ENCODE data around the gene ASGR1.

The ASGR1 gene

DNA sequence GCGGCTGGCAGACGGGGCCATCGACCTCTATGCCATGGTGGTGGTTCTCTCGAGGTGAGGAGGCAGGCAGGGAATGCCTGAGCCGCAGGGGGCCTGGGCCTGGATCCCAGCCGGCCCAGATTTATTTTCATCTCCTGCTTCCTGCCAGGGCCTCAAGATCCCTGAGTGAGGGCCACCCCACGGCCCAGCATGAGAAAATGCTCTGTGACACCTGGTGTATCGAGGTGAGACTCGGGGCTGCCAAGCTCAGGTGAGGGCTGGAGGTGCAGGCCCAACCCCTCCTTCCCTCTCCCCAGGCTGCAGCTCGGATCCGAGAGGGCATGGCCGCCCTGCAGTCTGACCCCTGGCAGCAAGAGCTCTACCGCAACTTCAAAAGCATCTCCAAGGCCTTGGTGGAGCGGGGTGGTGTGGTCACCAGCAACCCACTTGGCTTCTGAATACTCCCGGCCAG is 45.5 kb upstream of the ASGR1 start:
- no peak overlapping the region for H2BK120ac ChIP-seq (ENCODE audit: insufficient read depth, low read length, poor library complexity)
- H3K79me2 ChIP-seq (ENCODE audit: control insufficient read depth, insufficient read depth, low read length, poor library complexity): peaks cover 10% of the 10 kb centered on the region
- H2AFZ ChIP-seq (ENCODE audit: insufficient read depth, low read length, poor library complexity): no peak overlapping the region
- no peaks in the 10 kb centered on the region for H3K9me3 ChIP-seq (ENCODE audit: insufficient read depth, low read depth, low read length)
- DNase-seq: no peak
- H3K4me3 ChIP-seq (ENCODE audit: low read depth, low read length): no peak overlapping the region
- H4K91ac ChIP-seq (ENCODE audit: low read depth, low read length): no peak overlapping the region
- no peak overlapping the region for H2AK5ac ChIP-seq (ENCODE audit: low read length)
- WGBS (ENCODE audit: extremely low coverage, insufficient coverage, insufficient read length): no CpG with 5 or more reads among the region's 15 CpGs
- no peak overlapping the region for H2BK12ac ChIP-seq (ENCODE audit: low read length)
- no peak overlapping the region for H4K8ac ChIP-seq (ENCODE audit: low read depth, low read length)
- H4K12ac ChIP-seq (ENCODE audit: low read depth, low read length): no peak overlapping the region
- H3K14ac ChIP-seq (ENCODE audit: low read length): no peak overlapping the region
- peaks cover 26 to 27% of the 10 kb centered on the region in 2 experiments for H3K4me1 ChIP-seq (ENCODE audit: control insufficient read depth in 1 of 2, insufficient read depth in 2 of 2, low read length in 2 of 2)
- peaks cover 87% of the 10 kb centered on the region in 2 experiments for H3K36me3 ChIP-seq (ENCODE audit: control insufficient read depth in 1 of 2, insufficient read depth in 2 of 2, low read length in 2 of 2)
- no peak overlapping the region for H3K23ac ChIP-seq (ENCODE audit: low read length)
- no peak overlapping the region for H3K27ac ChIP-seq (ENCODE audit: low read depth, low read length)
- H3K4ac ChIP-seq (ENCODE audit: low read depth, low read length): no peak overlapping the region
- H3K79me1 ChIP-seq (ENCODE audit: low read length): peaks cover 13% of the 10 kb centered on the region
- H3K9ac ChIP-seq (ENCODE audit: low read length): no peak overlapping the region
- no peak overlapping the region for H3K4me2 ChIP-seq (ENCODE audit: low read length)
- no peak overlapping the region for H3K18ac ChIP-seq (ENCODE audit: low read length)
- H2BK5ac ChIP-seq (ENCODE audit: low read depth, low read length, poor library complexity): no peak overlapping the region
- no peaks in the 10 kb centered on the region for H3K27me3 ChIP-seq (ENCODE audit: insufficient read depth, low read length)

DNA sequence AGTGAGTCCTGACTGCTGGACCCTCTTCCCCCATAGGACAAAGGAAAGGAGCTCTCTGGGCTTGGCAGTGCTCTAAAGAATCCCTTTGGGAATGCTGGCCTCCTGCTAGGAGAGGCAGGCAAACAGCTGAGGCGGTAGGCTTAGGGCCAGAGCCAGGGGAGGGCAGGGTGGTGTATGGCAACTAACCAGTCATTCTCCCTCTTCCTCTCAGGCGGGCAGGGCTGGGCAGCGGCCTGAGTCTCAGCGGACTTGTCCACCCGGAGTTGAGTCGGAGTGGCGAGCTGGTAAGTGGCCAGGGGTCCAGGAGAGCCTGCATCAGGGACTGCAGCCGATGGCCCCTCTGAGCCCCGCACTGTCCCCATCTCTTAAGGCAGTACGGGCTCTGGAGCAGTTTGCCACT is 44.9 kb upstream of the ASGR1 start:
- H3K27me3 ChIP-seq (ENCODE audit: insufficient read depth, low read length): no peaks in the 10 kb centered on the region

DNA sequence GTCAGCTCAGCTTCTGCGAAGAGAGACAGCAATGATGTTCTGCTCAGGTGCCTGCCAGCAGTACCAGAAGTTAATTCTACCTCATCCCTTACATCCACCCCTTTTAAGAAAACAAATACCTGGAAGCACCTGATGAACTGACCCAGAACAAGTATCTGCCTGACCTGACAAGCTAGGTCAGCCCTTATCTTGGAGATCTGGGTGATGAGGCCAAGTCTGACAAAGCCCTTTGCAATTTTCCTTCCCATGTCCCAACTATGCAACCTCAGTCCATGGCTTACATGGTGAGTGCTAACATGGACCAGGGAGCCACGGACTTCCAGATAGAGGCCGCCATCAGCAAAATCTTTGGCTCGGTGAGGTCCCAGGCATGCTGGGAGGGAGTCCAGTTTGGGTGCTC is 44.2 kb upstream of the ASGR1 start:
- Histone ChIP-seq H3K14ac (ENCODE audit: low read length) (no peak overlapping the region), H2AFZ (ENCODE audit: insufficient read depth, low read length, poor library complexity) (no peak overlapping the region), H2BK120ac (ENCODE audit: insufficient read depth, low read length, poor library complexity) (no peak overlapping the region), H3K9me3 (ENCODE audit: insufficient read depth, low read depth, low read length) (no peaks in the 10 kb centered on the region), H3K9ac (ENCODE audit: low read length) (no peak overlapping the region), H4K12ac (ENCODE audit: low read depth, low read length) (no peak overlapping the region), H3K18ac (ENCODE audit: low read length) (no peak overlapping the region), H4K8ac (ENCODE audit: low read depth, low read length) (no peak overlapping the region), H3K4ac (ENCODE audit: low read depth, low read length) (no peak overlapping the region), H3K27me3 (ENCODE audit: insufficient read depth, low read length) (no peaks in the 10 kb centered on the region), H3K79me2 (ENCODE audit: control insufficient read depth, insufficient read depth, low read length, poor library complexity) (peaks cover 10% of the 10 kb centered on the region), H3K79me1 (ENCODE audit: low read length) (peaks cover 17% of the 10 kb centered on the region), H3K4me2 (ENCODE audit: low read length) (no peak overlapping the region), H4K91ac (ENCODE audit: low read depth, low read length) (no peak overlapping the region), H3K27ac (ENCODE audit: low read depth, low read length) (no peak overlapping the region), H2BK12ac (ENCODE audit: low read length) (no peak overlapping the region), H3K23ac (ENCODE audit: low read length) (no peak overlapping the region), H2BK5ac (ENCODE audit: low read depth, low read length, poor library complexity) (no peak overlapping the region), H2AK5ac (ENCODE audit: low read length) (no peak overlapping the region), H3K36me3 (ENCODE audit: control insufficient read depth in 1 of 2, insufficient read depth in 2 of 2, low read length in 2 of 2) (peaks cover 74% of the 10 kb centered on the region in 2 experiments), H3K4me1 (ENCODE audit: control insufficient read depth in 1 of 2, insufficient read depth in 2 of 2, low read length in 2 of 2) (peaks cover 30 to 32% of the 10 kb centered on the region in 2 experiments), H3K4me3 (ENCODE audit: low read depth, low read length) (no peak overlapping the region)
- WGBS (ENCODE audit: extremely low coverage, insufficient coverage, insufficient read length): no CpG with 5 or more reads among the region's 4 CpGs
- peak; percentile 74 to 91 for DNase-seq

More for the DNA sequence above, 44.9 kb upstream of the ASGR1 start:
- Histone ChIP-seq H3K9ac (ENCODE audit: low read length) (no peak overlapping the region), H3K79me1 (ENCODE audit: low read length) (peaks cover 16% of the 10 kb centered on the region), H3K4ac (ENCODE audit: low read depth, low read length) (no peak overlapping the region), H3K4me3 (ENCODE audit: low read depth, low read length) (no peak overlapping the region), H3K4me1 (ENCODE audit: control insufficient read depth in 1 of 2, insufficient read depth in 2 of 2, low read length in 2 of 2) (peaks cover 29 to 31% of the 10 kb centered on the region in 2 experiments), H2AK5ac (ENCODE audit: low read length) (no peak overlapping the region), H3K9me3 (ENCODE audit: insufficient read depth, low read depth, low read length) (no peaks in the 10 kb centered on the region), H3K23ac (ENCODE audit: low read length) (no peak overlapping the region), H3K14ac (ENCODE audit: low read length) (no peak overlapping the region), H4K8ac (ENCODE audit: low read depth, low read length) (no peak overlapping the region), H3K4me2 (ENCODE audit: low read length) (no peak overlapping the region), H3K27ac (ENCODE audit: low read depth, low read length) (no peak overlapping the region), H2BK5ac (ENCODE audit: low read depth, low read length, poor library complexity) (no peak overlapping the region), H4K91ac (ENCODE audit: low read depth, low read length) (no peak overlapping the region), H4K12ac (ENCODE audit: low read depth, low read length) (no peak overlapping the region), H3K79me2 (ENCODE audit: control insufficient read depth, insufficient read depth, low read length, poor library complexity) (peaks cover 10% of the 10 kb centered on the region), H2AFZ (ENCODE audit: insufficient read depth, low read length, poor library complexity) (no peak overlapping the region), H3K36me3 (ENCODE audit: control insufficient read depth in 1 of 2, insufficient read depth in 2 of 2, low read length in 2 of 2) (peaks cover 81% of the 10 kb centered on the region in 2 experiments), H3K18ac (ENCODE audit: low read length) (no peak overlapping the region), H2BK12ac (ENCODE audit: low read length) (no peak overlapping the region), H2BK120ac (ENCODE audit: insufficient read depth, low read length, poor library complexity) (no peak overlapping the region)
- whole genome bisulfite sequencing (ENCODE audit: extremely low coverage, insufficient coverage, insufficient read length): no CpG with 5 or more reads among the region's 10 CpGs
- no peak for DNase-seq

DNA sequence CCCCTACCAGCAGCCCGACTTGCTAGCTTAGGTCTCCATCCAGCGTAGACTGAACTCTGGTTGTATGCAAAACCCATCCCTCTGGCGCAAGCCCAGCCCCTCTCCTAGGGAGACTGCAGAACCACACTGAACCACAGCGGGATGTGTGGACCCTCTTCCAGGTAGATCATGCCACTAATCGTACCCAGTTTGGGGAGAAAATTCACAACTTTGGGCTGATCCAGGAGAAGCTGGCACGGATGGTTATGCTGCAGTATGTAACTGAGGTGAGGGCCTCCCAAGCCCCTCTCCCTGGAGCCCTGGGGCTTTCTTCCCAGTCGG is 43.8 kb upstream of the ASGR1 start:
- Histone ChIP-seq H4K91ac (ENCODE audit: low read depth, low read length) (no peak overlapping the region), H2BK120ac (ENCODE audit: insufficient read depth, low read length, poor library complexity) (no peak overlapping the region), H3K9me3 (ENCODE audit: insufficient read depth, low read depth, low read length) (no peaks in the 10 kb centered on the region), H2BK5ac (ENCODE audit: low read depth, low read length, poor library complexity) (no peak overlapping the region), H3K4me2 (ENCODE audit: low read length) (no peak overlapping the region), H2AFZ (ENCODE audit: insufficient read depth, low read length, poor library complexity) (no peak overlapping the region), H3K27ac (ENCODE audit: low read depth, low read length) (peak overlapping the region; percentile 3), H3K23ac (ENCODE audit: low read length) (no peak overlapping the region), H3K4me1 (ENCODE audit: control insufficient read depth in 1 of 2, insufficient read depth in 2 of 2, low read length in 2 of 2) (peaks cover 34 to 37% of the 10 kb centered on the region in 2 experiments), H3K36me3 (ENCODE audit: control insufficient read depth in 1 of 2, insufficient read depth in 2 of 2, low read length in 2 of 2) (peaks cover 70 to 72% of the 10 kb centered on the region in 2 experiments), H3K79me1 (ENCODE audit: low read length) (peaks cover 21% of the 10 kb centered on the region), H3K27me3 (ENCODE audit: insufficient read depth, low read length) (no peaks in the 10 kb centered on the region), H3K14ac (ENCODE audit: low read length) (no peak overlapping the region), H4K8ac (ENCODE audit: low read depth, low read length) (no peak overlapping the region), H3K4ac (ENCODE audit: low read depth, low read length) (no peak overlapping the region), H3K18ac (ENCODE audit: low read length) (no peak overlapping the region), H2AK5ac (ENCODE audit: low read length) (no peak overlapping the region), H3K79me2 (ENCODE audit: control insufficient read depth, insufficient read depth, low read length, poor library complexity) (peaks cover 10% of the 10 kb centered on the region), H4K12ac (ENCODE audit: low read depth, low read length) (no peak overlapping the region), H2BK12ac (ENCODE audit: low read length) (no peak overlapping the region), H3K9ac (ENCODE audit: low read length) (no peak overlapping the region), H3K4me3 (ENCODE audit: low read depth, low read length) (peak overlapping the region; percentile 11)
- no CpG with 5 or more reads among the region's 7 CpGs for WGBS (ENCODE audit: extremely low coverage, insufficient coverage, insufficient read length)
- DNase-seq: no peak

Measured in trophoblast cell (in vitro differentiated cells and primary cell).